Stimulated activated CD8-positive, alpha-beta memory T cell treated with anti-CD3 and anti-CD28 coated beads, Interleukin-12 subunit alpha, Interleukin-12 subunit beta, amount 100 ng/mL, for 24 hours (primary cell): ENCODE measurements around the gene BUB1.
A peak's percentile ranks its signal among the peaks of the same experiment; 100 is the strongest.
"Not testable (repeated sequence)": the region's sequence is repeated elsewhere in the genome, so short reads cannot be mapped to it uniquely, and the experiment has no call there.

Experiments
- DNase-seq: peaks from one replicate; pipeline ENCODE4 v3.0.0-alpha.2; 2020; ENCODE audit errors: extremely low read depth

BUB1 gene

DNA sequence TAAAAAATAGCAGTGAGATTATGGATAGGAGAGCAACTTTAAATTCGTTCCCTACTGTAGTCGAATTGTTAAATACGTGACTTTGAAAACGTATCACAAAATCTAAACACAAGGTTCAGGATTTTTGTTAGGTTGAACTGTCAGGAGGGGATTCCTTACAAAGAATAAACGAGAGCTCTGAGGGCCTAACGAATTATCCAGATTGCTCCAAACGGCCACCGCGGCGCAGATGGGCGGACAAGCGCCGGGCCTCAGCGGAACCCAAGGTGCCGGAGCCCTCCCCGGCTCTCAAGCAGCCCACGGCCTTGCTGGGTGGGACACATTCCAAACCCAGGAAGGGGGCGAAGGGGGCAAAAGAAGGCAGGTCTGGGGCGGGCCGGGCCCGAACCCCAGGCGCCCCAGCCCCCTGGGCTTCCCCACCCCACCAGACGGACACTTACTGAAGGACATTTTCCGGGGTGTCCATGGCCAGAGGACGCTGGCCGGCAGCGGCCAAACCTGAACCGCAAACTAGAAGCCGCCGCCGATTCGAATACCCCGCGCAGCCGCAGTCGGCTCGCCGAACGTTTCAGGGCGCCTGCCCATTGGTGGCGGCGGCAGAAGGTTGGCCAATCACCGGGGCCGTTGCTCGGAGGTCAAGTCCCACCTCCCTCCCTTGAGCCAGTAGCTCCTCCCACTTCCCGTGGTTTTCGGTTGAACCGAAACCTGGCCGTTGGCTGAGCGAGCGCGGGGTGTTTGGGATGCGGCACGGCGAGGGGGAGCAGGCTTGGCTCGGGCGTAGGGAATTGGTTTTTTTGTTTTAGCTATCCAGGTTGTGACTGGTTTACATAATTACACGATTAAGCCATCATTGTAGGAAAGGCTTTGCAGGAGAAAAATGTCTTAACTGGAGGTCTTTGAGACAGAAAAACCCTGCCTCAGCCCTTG lies at the start of gene BUB1:
Gene BUB1 (minus strand): TSS at position 534 of the 927 bp plus-strand sequence. CDS start 68 bp downstream, at position 466.
- DNase-seq: peak; percentile 89

DNA sequence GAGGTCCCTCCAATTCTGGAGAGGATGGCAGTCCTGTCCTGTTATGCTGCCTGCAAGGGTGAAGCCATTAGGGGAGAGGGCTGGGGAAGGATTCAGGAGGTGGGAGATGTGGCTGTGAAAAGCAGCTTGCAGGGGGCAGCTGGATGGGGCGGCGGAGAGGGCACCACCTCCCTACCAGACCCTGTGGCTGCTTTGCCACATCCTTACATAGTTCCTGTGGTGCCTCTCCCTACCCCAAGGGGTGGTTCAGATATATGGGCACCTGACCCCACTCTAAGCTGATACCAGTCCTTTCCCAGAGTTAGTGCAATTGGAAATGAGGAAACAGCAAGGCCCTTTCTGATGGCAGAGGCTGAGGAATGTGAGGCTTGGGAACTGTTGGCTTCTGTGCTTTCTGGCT lies 48.4 kb upstream of the BUB1 start:
- DNase-seq: no peak

DNA sequence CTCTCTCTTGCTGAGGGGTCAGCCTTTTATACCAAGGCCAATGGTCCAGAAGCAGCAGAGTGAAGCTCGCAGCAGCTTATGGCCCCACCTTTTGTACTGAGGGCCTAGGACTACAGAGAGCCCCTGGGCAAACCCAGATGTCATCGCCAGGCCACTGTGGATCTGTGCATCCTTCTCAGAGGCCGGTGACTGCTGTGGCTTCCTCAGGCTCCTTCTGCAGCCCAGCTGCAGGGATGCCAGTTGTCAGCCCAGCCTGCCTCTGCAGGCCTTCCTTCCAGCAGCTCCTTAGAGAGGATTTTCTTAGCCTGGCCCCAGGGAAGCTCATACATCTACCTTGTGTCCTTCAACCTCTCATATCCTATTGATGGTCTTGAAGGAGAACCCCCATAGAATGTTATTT lies 48.0 kb upstream of the BUB1 start:
- DNase-seq: no peak

DNA sequence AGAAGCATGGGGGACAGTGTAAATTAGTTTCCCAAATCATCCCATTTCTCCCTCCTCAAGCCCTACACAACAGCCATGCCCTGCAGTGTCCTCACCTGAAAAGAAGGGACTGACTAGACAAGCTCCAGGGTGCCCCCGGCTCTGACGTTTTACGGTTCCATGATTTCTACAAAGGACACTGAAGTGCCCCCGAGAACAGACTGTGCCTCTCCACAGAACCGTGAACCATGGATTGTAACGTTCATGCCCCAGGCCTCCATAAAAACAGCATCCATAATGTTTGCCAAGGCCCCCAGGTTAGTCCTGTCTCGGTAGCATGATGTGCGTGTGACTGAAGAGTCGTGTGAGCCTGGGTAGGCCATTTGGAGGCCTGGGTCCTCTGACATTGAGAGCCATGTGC lies 47.5 kb upstream of the BUB1 start:
- DNase-seq: no peak

DNA sequence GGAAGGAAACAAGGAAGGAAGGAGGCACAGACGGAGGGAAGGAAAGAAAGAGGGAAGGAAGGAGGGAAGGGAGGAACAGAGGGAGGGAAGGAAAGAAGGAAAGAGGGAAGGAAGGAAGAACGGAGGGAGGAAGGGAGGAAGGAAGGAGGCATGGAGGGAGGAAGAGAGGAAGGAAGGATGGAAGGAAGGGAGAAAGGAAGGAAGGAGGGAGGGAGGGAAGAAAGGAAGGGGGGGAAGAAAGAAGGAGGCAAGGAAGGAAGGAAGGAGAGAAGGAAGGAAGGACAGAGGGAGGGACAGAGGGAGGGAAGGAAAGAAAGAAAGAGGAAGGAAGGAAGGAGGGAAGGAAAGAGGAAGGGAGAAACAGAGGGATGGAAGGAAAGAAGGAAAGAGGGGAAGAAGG lies 47.0 kb upstream of the BUB1 start:
- DNase-seq: no peak

DNA sequence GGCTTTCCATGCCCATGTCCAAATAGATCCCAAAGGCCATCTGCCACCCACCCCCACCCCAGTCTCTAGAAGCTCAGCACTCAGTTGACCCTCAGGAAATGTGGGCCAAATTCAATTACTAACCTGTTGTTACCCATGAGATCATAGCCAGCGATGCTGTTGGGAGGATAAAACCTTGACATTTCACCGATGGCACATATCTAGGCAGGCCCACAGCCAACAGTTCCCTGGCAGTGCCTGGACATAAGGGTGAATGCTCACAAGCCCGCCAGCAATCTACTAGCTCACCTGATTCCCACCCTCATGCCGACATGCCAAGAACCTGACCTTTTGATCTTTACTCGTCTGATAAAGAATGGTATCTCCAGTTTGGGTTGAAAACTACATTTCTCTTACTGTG lies 42.7 kb upstream of the BUB1 start:
- no peak for DNase-seq

DNA sequence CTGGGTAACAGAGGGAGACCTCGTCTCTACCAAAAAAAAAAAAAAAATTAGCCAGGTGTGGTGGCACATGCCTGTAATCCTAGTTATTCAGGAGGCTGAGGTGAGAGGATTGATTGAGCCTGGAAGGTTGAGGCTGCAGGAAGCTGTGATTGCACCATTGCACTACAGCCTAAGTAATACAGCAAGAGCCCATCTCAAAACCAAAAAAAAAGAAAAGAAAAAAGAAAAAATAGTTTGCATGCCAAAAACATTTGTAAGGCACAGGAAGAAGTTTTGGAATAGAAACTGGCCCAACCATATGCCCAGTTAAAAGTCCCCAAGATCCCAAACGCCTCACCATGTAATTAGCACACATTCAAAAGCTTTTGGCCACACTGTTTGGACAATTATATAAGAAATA lies 41.1 kb upstream of the BUB1 start:
- no peak for DNase-seq

DNA sequence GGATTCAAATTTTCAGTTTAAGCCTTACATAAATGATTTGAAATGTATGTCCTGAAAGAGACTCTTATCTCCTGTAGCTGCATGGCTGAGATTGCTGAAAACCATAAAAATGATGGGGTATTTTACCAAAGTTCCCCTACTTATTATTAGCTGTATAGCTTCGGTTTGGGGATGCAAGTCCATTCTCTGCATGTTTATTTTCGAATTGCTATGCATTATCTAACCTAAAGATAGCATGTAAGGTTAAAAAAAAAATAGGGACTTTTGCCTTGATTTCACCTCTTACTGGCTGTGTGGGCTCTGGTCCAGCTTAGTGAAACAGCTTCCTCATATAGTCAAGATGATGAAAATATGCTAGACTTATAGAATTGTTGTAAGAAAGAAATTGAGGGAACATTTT lies 40.5 kb upstream of the BUB1 start:
- no peak for DNase-seq

DNA sequence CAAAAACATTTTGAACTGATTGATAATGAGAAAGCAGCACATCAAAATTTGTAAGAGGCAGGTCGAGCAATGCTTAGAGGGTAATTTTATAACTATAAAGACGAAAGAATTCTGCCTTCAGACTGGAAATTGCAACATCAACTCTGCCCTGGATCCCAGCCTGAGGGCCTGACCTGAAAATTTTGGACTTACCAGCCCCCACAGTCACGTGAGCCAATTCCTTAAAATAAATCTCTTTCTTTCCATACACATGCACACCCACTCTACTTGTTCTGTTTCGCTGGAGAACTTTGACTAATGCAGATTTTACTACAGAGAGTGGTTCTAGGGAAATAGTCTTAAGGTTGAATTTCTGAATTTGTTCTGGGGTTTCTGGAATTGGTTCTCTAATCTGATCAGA lies 39.9 kb upstream of the BUB1 start:
- DNase-seq: no peak

DNA sequence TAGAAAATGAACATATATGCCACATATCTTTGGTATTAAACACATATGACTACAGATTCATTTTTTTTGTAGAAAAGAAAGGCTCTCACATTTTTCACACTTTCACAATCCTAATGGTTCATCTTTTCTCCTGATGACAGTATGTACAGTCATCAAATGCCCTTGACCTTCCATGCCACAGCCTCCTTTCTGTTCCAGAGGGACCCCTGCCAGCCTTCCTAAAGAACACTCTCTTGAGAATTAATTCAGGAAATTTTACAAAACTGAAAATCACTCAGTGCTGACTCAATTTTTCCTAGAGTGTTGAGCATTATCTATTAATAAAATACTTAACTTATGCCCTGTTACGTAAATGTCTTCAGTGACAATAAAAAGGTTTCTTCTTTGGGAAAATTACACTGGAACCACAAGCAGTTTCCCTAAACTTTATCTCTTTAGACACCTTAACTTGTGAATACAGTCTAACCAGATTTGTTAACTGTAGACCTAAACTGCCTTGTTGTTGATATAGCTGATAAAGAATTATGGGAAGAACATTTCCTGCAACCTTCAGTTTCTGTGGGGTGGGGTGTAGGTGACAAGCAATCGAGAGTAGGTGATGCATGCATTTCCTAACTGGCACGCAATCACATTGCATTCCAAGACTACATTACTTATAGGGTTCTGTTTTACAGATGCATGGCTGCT lies 39.2 kb upstream of the BUB1 start:
- no peak for DNase-seq

DNA sequence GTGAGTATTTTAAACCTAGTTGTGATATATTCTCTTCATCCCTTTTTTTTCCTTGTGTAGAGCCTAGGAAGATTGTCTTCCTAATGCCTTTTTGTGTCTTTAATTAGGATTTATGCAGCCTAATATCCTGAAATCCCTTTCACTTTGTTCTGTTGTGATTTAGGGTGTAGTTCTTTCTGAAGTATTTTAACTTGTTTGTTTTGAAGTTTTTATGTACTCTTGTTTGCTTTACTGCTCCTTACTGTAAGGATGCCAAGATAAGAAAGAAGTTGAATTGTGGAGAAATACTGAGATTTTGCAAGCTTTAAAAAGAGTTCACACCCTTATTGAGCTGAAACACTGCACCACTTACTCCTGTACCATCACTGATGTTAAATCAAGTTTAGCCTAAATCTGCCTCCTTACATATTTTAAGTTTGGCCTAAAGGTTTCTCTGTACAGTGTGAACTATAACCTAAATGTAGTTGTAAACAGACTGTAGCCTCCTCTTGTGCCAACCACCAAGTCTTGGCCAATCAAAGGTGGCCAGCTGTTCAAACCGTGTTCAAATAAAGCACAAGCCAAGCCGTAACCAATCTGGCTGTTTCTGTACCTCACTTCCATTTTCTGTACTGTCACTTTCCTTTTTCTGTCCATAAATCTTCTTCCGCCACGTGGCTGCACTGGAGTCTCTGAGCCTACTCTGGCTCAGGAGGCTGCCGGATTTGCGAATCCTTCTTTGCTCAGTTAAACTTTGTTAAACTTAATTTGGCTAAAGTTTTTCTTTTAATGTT lies 36.8 kb upstream of the BUB1 start:
- DNase-seq: no peak

DNA sequence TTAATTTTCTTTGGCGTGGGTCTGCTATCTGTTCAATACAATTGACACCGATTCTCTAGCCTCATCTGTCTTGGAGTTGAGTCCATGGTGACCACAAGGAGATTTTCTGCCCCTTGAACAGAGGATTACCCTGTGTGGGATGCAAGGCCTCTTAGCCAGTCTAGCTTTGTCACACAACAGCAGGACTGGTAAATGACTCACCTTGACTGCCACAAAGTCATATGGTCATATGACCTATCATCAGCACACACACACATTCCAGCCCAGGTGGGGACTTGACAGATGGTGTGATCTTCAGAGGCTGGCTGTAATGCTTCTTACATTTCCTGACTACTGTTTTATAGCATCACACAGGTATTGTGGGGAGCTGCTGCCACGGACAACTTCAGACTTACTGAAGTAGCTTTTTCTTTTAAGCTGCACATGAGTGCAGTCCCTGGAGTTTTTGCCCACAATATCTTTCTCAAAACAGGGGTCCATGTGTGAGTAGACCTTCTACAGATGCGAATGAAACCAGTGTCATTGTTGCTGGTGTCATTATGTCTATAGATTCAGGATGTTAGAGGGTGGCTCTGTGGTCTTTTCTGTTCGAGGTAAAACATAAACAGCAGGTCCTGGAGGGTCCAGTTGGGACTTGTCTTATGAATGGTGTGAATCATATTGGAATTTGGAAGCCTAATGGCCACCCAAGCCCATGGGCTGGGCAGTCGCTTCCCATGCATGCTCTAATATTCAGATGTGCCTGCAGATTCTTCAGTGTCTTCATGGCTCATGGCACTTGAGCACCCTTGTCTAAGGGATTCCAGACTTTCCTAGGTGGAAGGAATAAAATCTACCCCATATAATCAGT lies 35.9 kb upstream of the BUB1 start:
- no peak for DNase-seq

DNA sequence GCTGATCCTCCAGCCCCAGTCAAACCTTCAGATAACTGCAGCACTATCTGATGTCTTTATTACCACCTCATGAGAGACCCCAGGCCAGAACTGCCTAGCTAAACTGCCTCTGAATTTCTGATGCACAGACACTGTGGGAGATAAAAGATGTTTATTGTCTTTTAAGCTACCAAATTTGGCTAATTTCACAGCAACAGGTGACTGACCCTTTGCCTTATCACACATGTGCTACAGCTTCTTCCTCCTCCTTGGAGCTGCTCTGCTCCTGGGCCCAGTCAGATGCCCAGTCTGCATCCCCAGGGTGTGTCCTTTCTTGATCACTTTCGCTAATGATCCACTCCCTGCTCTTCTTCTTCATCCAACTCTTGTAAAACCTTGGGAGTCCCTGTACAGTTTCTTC lies 34.9 kb upstream of the BUB1 start:
- no peak for DNase-seq

DNA sequence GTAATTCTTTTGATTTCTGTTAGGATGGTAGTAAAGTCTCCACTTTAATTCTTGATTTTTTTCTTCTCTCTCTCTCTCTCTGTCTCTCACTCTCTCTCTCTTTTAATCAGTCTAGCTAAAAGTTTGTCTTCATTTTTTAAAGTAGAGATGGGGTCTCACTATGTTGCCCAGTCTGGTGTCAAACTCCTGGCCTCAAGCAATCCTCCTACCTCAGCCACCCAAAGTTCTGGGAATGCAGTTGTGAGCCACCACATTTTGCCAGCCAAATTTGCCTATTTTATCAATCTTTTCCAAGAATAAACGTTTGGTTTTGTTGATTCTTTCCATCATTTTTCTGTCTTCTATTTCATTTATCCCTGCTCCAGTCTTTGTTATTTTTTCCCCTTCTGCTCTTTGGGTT lies 30.6 kb upstream of the BUB1 start:
- no peak for DNase-seq

DNA sequence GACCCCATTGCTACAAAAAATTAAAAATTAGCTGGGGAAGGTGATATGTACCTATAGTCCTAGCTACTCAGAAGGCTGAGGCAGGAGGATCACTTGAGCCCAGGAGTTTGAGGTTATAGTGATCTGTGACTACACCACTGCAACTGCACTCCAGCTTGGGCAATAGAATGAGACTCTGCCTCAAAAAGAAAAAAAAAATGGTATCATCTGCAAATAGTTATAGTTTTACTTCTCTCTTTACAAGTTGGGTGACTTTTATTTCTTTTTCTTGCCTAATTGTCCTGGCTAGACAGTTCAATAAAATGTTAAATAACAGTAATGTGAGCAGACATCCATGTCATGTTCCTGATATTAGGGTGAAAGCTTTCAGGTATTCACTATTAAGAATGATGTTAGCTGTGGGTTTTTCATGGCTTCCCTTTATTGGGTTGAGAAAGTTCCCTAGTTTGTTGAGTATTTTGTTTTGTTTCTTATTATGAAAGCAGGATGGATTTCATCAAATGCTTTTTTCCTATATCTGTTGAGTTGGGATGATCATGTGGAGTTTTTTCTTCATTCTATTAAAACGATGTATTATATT lies 29.6 kb upstream of the BUB1 start:
- DNase-seq: no peak

DNA sequence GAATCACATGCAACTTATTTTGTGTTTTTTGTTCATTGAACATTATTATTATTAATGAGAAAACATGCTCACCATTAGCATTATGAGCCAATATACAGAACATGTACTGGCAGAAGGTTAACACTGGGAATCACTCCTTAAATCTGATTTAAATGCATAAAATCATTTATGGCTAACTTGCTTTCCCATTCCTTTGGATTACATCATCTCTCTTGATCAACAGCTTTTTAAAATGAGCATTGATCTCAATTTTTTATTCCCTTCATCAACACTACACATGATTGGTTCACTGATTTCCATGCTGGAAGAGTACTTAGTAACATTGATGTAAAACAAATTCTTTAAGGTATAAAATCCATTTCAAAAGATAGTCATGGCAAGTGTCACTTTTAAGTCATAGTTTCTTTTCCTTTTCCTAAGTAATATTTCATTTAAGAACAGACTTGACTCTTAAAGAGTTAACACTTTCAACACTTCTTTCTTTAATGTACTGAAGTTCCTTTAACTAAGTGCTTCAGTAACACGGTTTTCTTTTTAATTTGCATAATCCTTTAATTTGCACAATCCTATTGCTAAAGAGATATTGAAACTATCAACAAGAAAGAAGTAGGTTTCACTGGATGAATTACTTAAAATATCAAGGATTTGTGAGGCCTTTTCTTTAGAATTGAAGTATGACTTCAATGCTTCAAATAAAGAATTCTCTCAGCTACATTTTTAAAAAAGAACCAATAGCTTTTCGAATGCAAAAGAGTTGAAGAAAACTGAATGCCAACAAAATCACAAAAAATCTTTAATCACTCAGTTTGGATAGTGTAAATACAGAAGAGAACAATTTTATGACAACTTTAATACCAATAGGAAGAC lies 24.9 kb upstream of the BUB1 start:
- no peak for DNase-seq

DNA sequence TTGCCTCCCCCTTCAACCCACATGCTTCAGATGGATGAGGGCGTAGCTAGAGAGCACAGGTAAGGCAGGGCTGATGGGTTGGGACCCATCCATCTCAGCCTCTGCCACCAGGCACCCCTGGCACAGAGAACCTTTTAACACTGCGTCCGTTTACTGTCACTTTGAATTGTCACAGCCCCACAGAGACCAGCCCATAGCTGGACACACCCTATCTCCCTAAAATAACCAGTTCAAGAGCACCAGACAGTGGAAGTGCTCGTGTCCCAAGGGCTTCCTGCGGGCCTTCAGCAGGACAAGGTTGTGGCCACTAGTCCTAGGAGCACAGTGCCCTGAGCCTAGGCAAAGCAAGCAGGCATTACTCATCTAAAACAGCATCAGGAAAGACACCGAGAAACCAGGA lies 20.4 kb upstream of the BUB1 start:
- not testable (repeated sequence) for DNase-seq

DNA sequence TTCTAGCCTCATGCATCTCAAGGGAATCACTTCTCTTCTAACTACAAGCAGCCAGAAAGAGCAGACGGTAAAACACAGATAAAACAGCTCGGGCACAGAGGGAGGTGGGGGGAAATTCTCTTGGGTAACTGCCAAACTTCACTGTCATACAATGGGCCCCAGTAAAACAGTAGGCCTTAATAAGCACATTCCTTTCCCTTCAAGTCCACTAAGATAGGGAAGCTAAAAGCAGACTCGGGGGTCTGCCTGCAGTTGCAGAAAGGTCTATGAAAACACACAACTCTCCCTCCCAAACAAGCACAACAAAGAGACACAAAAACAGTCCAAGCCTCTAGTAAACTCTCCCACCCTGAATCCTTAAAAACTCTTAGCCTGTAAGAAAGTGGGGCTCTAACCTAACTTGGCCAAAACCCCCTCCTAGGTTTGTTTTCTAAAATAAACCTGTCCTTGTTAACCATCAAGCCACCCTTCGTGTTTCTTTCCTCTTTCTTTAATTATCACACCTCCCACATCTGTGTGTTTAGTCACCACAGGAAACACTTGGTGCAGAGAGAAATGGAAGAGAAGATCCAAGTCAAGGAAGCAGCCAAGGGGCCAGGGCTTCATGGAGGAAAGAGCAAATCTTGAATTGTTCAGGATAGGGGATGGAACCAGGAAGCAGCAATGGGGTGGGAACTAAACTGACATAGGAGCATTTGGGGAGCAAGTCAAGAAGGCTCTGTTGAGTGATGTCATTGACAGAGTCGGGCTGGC lies 17.5 kb upstream of the BUB1 start:
- not testable (repeated sequence) for DNase-seq

DNA sequence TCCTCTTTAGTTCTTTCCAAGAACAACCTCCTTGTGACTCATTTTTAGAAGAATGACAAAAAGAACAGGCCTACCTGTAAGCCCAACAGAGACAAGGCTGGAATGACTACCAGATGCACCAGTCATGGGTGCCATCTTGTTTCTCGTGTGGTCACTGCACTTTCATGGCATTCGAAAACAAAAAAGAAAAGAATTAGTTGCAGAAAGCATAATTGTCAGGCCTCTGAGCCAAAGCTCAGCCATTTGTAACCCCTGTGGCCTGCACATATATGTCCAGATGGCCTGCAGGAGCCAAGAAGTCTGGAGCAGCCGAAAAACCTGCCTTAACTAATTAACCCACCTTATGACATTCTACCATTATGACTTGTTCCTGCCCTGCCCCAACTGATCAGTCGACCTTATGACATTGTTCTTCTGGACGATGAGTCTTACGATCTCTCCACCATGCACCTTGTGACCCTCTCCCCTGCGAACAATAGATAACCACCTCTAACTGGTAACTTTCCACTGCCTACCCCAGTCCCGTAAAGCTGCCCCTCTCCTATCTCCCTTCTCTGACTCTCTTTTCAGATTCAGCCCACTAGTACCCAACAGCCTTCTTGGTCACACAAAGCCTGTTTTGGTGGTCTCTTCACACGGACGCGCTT lies 13.9 kb upstream of the BUB1 start:
- DNase-seq: no peak
